HepG2 (cell line): ENCODE results near the gene TMEM38B. TPM values are rescaled to one million over a fixed set of nuclear protein-coding genes. Genes with fewer than 3 reads are reported as not detected.

Source experiments
- ARHGAP35 ChIP-seq: sonication (generic); formaldehyde crosslinking; IDR thresholded peaks from 2 replicates; pipeline ENCODE4 v1.9.0; 2022; ENCODE audit warnings: mild to moderate bottlenecking, inconsistent platforms, moderate library complexity, missing genetic modification reagents, borderline replicate concordance
- EEA1 ChIP-seq: sonication (generic); formaldehyde crosslinking; IDR thresholded peaks from 2 replicates; pipeline ENCODE4 v1.5.1; 2020; ENCODE audit warnings: mild to moderate bottlenecking, missing genetic modification reagents, borderline replicate concordance
- EED ChIP-seq: sonication (generic); formaldehyde crosslinking; IDR thresholded peaks from 2 replicates; pipeline ENCODE4 v1.5.0; 2020; ENCODE audit warnings: mild to moderate bottlenecking, missing genetic modification reagents
- ETV6 ChIP-seq: sonication (generic); formaldehyde crosslinking; conservative IDR thresholded peaks from 2 replicates; pipeline ENCODE4 v1.4.0; 2020; ENCODE audit warnings: missing genetic modification reagents
- HIVEP1 ChIP-seq: sonication (generic); formaldehyde crosslinking; IDR thresholded peaks from 2 replicates; pipeline ENCODE4 v1.4.0; 2020; ENCODE audit warnings: mild to moderate bottlenecking, missing genetic modification reagents
- HOXD1 ChIP-seq: sonication (generic); formaldehyde crosslinking; IDR thresholded peaks from 2 replicates; pipeline ENCODE4 v1.5.0; 2020; ENCODE audit warnings: missing genetic modification reagents
- JDP2 ChIP-seq: sonication (generic); formaldehyde crosslinking; IDR thresholded peaks from 2 replicates; pipeline ENCODE4 v1.8.1; 2022; ENCODE audit warnings: missing genetic modification reagents, borderline replicate concordance
- KAT2B ChIP-seq: fragments of 150-350 bp; IDR thresholded peaks from 2 replicates; pipeline ENCODE4 v1.6.1; 2014; ENCODE audit warnings: low read depth, low read length, borderline replicate concordance
- MIER2 ChIP-seq: IDR thresholded peaks from 2 replicates; pipeline ENCODE4 v1.6.1; 2016; ENCODE audit warnings: missing biosample characterization, missing genetic modification reagents
- MTA1 ChIP-seq: sonication (generic); formaldehyde crosslinking; IDR thresholded peaks from 2 replicates; pipeline ENCODE4 v1.4.0; 2020; ENCODE audit warnings: missing genetic modification reagents, mild to moderate bottlenecking, borderline replicate concordance
- SALL2 ChIP-seq: sonication (generic); formaldehyde crosslinking; IDR thresholded peaks from 2 replicates; pipeline ENCODE4 v1.8.1; 2023; ENCODE audit warnings: mild to moderate bottlenecking, missing genetic modification reagents, inconsistent platforms
- ZNF225 ChIP-seq: sonication (generic); formaldehyde crosslinking; IDR thresholded peaks from 2 replicates; pipeline ENCODE4 v1.4.0; 2020; ENCODE audit warnings: mild to moderate bottlenecking, missing genetic modification reagents
- ZNF383 ChIP-seq: sonication (generic); formaldehyde crosslinking; IDR thresholded peaks from 2 replicates; pipeline ENCODE4 v1.4.0; 2020; ENCODE audit warnings: missing genetic modification reagents, mild to moderate bottlenecking, borderline replicate concordance
- ZNF451 ChIP-seq: sonication (generic); formaldehyde crosslinking; IDR thresholded peaks from 2 replicates; pipeline ENCODE4 v1.5.0; 2020; ENCODE audit warnings: mild to moderate bottlenecking, missing genetic modification reagents
- ZNF549 ChIP-seq: sonication (generic); formaldehyde crosslinking; IDR thresholded peaks from 2 replicates; pipeline ENCODE4 v1.5.0; 2020; ENCODE audit warnings: missing genetic modification reagents
- ZNF557 ChIP-seq: sonication (generic); formaldehyde crosslinking; IDR thresholded peaks from 2 replicates; pipeline ENCODE4 v1.4.0; 2020; ENCODE audit warnings: missing genetic modification reagents
- ZNF564 ChIP-seq: sonication (generic); formaldehyde crosslinking; IDR thresholded peaks from 2 replicates; pipeline ENCODE4 v1.8.1; 2023; ENCODE audit warnings: mild to moderate bottlenecking, missing genetic modification reagents
- ZNF615 ChIP-seq: sonication (generic); formaldehyde crosslinking; IDR thresholded peaks from 2 replicates; pipeline ENCODE4 v1.5.0; 2020; ENCODE audit warnings: mild to moderate bottlenecking, missing genetic modification reagents, borderline replicate concordance
- ZNF703 ChIP-seq: sonication (generic); formaldehyde crosslinking; IDR thresholded peaks from 2 replicates; pipeline ENCODE4 v1.5.1; 2020; ENCODE audit warnings: missing genetic modification reagents, mild to moderate bottlenecking, moderate library complexity, borderline replicate concordance
- ZSCAN29 ChIP-seq: sonication (generic); formaldehyde crosslinking; conservative IDR thresholded peaks from 2 replicates; pipeline ENCODE4 v1.4.0; 2020; ENCODE audit warnings: mild to moderate bottlenecking, missing genetic modification reagents
- polyA plus RNA-seq, 8 experiments: library from polyadenylated mRNA; depleted of rRNA in 3 of 8; stranded (reverse) in 7 of 8; unstranded in 1 of 8; fragments of >200 nt; fragmentation: Illumina TruSeq in 4 of 8; extraction: Trizol in 4 of 8; gene quantifications; 2 replicates each; pipeline versions ENCODE4 v1.2.1 to v1.2.3, GENCODE V29; 2011 to 2016; ENCODE audit warnings: low read depth in 4 of 8, missing spikeins in 1 of 8, mixed read lengths in 1 of 8; ENCODE audit not compliant: insufficient read depth in 1 of 8
- total RNA-seq, 5 experiments: library from RNA; depleted of rRNA; stranded (reverse); fragments of >200 nt; fragmentation: Illumina TruSeq; extraction: Trizol; gene quantifications; 2 replicates each; pipeline ENCODE4 v1.2.3, GENCODE V29; 2016; ENCODE audit warnings: low read depth in 1 of 5
- TF ChIP-seq, protein P1 (sequence below): sonication (generic); formaldehyde crosslinking; IDR thresholded peaks from 2 replicates; pipeline ENCODE4 v1.4.0; 2020; ENCODE audit warnings: missing genetic modification reagents
- TF ChIP-seq, protein P2 (sequence below): sonication (generic); formaldehyde crosslinking; IDR thresholded peaks from 2 replicates; pipeline ENCODE4 v1.4.0; 2020; ENCODE audit warnings: missing genetic modification reagents
- TF ChIP-seq, protein P3 (sequence below): sonication (generic); formaldehyde crosslinking; IDR thresholded peaks from 2 replicates; pipeline ENCODE4 v1.8.1; 2023; ENCODE audit warnings: missing genetic modification reagents, inconsistent platforms, borderline replicate concordance
- TF ChIP-seq, protein P4 (sequence below): fragments of 450-650 bp; IDR thresholded peaks from 2 replicates; pipeline ENCODE4 v1.6.1; 2016
- TF ChIP-seq, protein P5 (sequence below): sonication (generic); formaldehyde crosslinking; IDR thresholded peaks from 2 replicates; pipeline ENCODE4 v1.4.0; 2020; ENCODE audit warnings: missing genetic modification reagents

TMEM38B gene
- total and polyA plus RNA-seq, 2 of the 13 experiments (the other 11 are each of a cell fraction or from before 2014, with no cell fraction given) = 13.4 to 32.4 TPM

DNA sequence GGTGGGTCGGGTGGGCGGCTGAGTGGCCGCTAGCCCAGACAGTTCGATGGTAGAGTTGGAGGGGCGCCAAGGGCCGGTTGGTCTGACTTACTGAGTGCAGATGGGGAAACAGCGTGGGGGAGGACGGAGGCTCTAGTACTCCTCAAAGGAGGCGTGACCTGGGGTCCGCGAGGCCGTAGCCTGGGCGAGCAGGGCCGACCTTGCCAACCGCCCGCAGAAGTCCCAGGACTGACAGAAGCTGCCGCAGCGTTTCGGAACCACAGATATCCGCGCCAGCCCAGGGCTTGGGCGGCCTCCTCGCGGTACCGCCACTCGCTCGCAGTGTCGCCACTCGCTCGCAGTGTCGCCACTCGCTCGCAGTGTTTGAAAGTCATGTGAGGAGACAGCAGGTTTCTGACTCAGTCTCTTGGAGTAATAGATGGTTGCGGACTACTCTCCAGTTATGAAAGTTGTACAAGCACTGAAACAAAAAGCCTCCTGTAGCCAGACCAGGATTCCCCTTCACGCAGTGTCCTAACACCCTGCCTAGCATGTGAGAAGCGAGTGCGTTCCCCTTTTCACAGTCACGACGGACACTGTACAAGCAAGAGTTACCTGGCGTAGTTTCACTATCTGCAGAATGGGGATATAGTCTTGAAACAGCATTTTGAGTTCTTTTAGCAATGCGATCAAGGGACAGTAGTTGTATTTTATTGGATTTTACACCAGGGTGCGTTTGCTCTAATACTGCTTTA, 674 bp downstream of the TMEM38B start (continued):
- TF ChIP-seq ZNF557 (CRISPR knock-in tag) (no peak), HIVEP1 (CRISPR knock-in tag) (no peak), MIER2 (CRISPR knock-in tag) (no peak), KAT2B (no peak), ZNF564 (CRISPR knock-in tag) (no peak), ARHGAP35 (CRISPR knock-in tag) (no peak), ZNF615 (CRISPR knock-in tag) (no peak), EED (CRISPR knock-in tag) (peak; percentile 56; the same call in 1 of the 2 replicates), ETV6 (CRISPR knock-in tag) (no peak), HOXD1 (CRISPR knock-in tag) (0 out of 2 replicates have a peak, but pooled peaks have one; percentile 68), ZNF225 (CRISPR knock-in tag) (peak; percentile 70; the same call in 1 of the 2 replicates), ZNF383 (CRISPR knock-in tag) (no peak), MTA1 (CRISPR knock-in tag) (no peak; the same call in 1 of the 2 replicates), ZSCAN29 (no peak), JDP2 (CRISPR knock-in tag) (no peak), SALL2 (CRISPR knock-in tag) (no peak; the same call in 1 of the 2 replicates), ZNF549 (CRISPR knock-in tag) (no peak), ZNF451 (CRISPR knock-in tag) (no peak), ZNF703 (CRISPR knock-in tag) (no peak), EEA1 (no peak)
- TF ChIP-seq, protein P1, sequence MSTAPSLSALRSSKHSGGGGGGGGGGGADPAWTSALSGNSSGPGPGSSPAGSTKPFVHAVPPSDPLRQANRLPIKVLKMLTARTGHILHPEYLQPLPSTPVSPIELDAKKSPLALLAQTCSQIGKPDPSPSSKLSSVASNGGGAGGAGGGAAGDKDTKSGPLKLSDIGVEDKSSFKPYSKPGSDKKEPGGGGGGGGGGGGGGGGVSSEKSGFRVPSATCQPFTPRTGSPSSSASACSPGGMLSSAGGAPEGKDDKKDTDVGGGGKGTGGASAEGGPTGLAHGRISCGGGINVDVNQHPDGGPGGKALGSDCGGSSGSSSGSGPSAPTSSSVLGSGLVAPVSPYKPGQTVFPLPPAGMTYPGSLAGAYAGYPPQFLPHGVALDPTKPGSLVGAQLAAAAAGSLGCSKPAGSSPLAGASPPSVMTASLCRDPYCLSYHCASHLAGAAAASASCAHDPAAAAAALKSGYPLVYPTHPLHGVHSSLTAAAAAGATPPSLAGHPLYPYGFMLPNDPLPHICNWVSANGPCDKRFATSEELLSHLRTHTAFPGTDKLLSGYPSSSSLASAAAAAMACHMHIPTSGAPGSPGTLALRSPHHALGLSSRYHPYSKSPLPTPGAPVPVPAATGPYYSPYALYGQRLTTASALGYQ = no peak; the same call in 1 of the 2 replicates
- TF ChIP-seq, protein P2, sequence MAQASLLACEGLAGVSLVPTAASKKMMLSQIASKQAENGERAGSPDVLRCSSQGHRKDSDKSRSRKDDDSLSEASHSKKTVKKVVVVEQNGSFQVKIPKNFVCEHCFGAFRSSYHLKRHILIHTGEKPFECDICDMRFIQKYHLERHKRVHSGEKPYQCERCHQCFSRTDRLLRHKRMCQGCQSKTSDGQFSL (CRISPR knock-in tag) = no peak
- TF ChIP-seq, protein P3, sequence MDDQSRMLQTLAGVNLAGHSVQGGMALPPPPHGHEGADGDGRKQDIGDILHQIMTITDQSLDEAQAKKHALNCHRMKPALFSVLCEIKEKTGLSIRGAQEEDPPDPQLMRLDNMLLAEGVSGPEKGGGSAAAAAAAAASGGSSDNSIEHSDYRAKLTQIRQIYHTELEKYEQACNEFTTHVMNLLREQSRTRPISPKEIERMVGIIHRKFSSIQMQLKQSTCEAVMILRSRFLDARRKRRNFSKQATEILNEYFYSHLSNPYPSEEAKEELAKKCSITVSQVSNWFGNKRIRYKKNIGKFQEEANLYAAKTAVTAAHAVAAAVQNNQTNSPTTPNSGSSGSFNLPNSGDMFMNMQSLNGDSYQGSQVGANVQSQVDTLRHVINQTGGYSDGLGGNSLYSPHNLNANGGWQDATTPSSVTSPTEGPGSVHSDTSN (CRISPR knock-in tag) = no peak
- TF ChIP-seq, protein P4, sequence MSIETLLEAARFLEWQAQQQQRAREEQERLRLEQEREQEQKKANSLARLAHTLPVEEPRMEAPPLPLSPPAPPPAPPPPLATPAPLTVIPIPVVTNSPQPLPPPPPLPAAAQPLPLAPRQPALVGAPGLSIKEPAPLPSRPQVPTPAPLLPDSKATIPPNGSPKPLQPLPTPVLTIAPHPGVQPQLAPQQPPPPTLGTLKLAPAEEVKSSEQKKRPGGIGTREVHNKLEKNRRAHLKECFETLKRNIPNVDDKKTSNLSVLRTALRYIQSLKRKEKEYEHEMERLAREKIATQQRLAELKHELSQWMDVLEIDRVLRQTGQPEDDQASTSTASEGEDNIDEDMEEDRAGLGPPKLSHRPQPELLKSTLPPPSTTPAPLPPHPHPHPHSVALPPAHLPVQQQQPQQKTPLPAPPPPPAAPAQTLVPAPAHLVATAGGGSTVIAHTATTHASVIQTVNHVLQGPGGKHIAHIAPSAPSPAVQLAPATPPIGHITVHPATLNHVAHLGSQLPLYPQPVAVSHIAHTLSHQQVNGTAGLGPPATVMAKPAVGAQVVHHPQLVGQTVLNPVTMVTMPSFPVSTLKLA = no peak
- TF ChIP-seq, protein P5, sequence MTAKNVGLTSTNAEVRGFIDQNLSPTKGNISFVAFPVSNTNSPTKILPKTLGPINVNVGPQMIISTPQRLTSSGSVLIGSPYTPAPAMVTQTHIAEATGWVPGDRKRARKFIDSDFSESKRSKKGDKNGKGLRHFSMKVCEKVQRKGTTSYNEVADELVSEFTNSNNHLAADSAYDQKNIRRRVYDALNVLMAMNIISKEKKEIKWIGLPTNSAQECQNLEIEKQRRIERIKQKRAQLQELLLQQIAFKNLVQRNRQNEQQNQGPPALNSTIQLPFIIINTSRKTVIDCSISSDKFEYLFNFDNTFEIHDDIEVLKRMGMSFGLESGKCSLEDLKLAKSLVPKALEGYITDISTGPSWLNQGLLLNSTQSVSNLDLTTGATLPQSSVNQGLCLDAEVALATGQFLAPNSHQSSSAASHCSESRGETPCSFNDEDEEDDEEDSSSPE (CRISPR knock-in tag) = peak; percentile 38; the same call in 1 of the 2 replicates
